Measurements from ENCODE around the gene ACSS3. TPM values are rescaled to one million over a fixed set of nuclear protein-coding genes. Genes with fewer than 3 reads are reported as not detected.

ACSS3 gene
- polyA plus RNA-seq, 1 of the 3 experiments (the other 2 are of a cell fraction): 0.02 TPM

- H3K4me3 ChIP-seq (ENCODE audit: low read depth in 2 of 2, low read length in 1 of 2): no peak overlapping the region
- H4K20me1 ChIP-seq (ENCODE audit: insufficient read depth): no peaks in the 10 kb centered on the region
- no peaks in the 10 kb centered on the region for H3K79me2 ChIP-seq (ENCODE audit: insufficient read depth)
- no peak for DNase-seq
- H3K27me3 ChIP-seq (ENCODE audit: insufficient read depth): no peaks in the 10 kb centered on the region
- no peaks in the 10 kb centered on the region for H3K4me1 ChIP-seq (ENCODE audit: control insufficient read depth in 1 of 2, insufficient read depth in 2 of 2, low read depth in 1 of 2, low read length in 1 of 2)
- no peak for TF ChIP-seq NRF1 (IDR thresholded peaks at IDR 0.05; ENCODE audit: low read depth, low read length)
- no peak for TF ChIP-seq FOXM1 (IDR thresholded peaks at IDR 0.05; ENCODE audit: low read depth)
- TF ChIP-seq USF1 (IDR thresholded peaks at IDR 0.05; ENCODE audit: borderline replicate concordance, low read depth): no peak
- TF ChIP-seq JUND (IDR thresholded peaks at IDR 0.05): no peak
- TF ChIP-seq MXI1 (IDR thresholded peaks at IDR 0.05; ENCODE audit: low read depth, low read length): no peak
- TF ChIP-seq MEF2A (IDR thresholded peaks at IDR 0.05; ENCODE audit: borderline replicate concordance, low read depth): no peak
- H2AFZ ChIP-seq (ENCODE audit: low read depth): no peak overlapping the region
- no peaks in the 10 kb centered on the region for H3K36me3 ChIP-seq (replicated peaks in 1 of 2; ENCODE audit: control insufficient read depth in 1 of 2, insufficient read depth in 2 of 2, low read length in 1 of 2)
- no peaks in the 10 kb centered on the region for H3K9me3 ChIP-seq
- no peak overlapping the region for H3K27ac ChIP-seq (ENCODE audit: low read depth in 2 of 2, low read length in 1 of 2)
- H3F3A ChIP-seq (replicated peaks; ENCODE audit: insufficient read depth): no peaks in the 10 kb centered on the region
- no peak overlapping the region for H3K4me2 ChIP-seq
- WGBS (ENCODE audit: low lambda C conversion rate): 11% methylated on average over 5 of the region's 5 CpGs
- H3K9me2 ChIP-seq: no peaks in the 10 kb centered on the region
- CTCF ChIA-PET: interaction anchor here (1.4 to 1.6 kb wide), 2 partner anchors 33 to 324 kb away, joined by 3 to 7 read pairs; no protein-coding TSS in a partner anchor
- POLR2A ChIA-PET: no interaction called here
- no peak overlapping the region for H3K9ac ChIP-seq
Observed at GRCh38 chr12:81161680-81162079, 83.8 kb downstream of the ACSS3 start.

- Histone ChIP-seq H3F3A (replicated peaks; ENCODE audit: insufficient read depth) (no peaks in the 10 kb centered on the region), H4K20me1 (ENCODE audit: insufficient read depth) (no peaks in the 10 kb centered on the region), H3K4me2 (no peak overlapping the region), H3K27ac (ENCODE audit: low read depth in 2 of 2, low read length in 1 of 2) (no peak overlapping the region), H3K27me3 (ENCODE audit: insufficient read depth) (no peaks in the 10 kb centered on the region), H3K9ac (no peak overlapping the region), H3K9me3 (no peaks in the 10 kb centered on the region), H2AFZ (ENCODE audit: low read depth) (no peak overlapping the region), H3K4me1 (ENCODE audit: control insufficient read depth in 1 of 2, insufficient read depth in 2 of 2, low read depth in 1 of 2, low read length in 1 of 2) (no peaks in the 10 kb centered on the region), H3K4me3 (ENCODE audit: low read depth in 2 of 2, low read length in 1 of 2) (no peak overlapping the region), H3K36me3 (replicated peaks in 1 of 2; ENCODE audit: control insufficient read depth in 1 of 2, insufficient read depth in 2 of 2, low read length in 1 of 2) (no peaks in the 10 kb centered on the region), H3K9me2 (no peaks in the 10 kb centered on the region), H3K79me2 (ENCODE audit: insufficient read depth) (no peaks in the 10 kb centered on the region)
- no peak for TF ChIP-seq MEF2A (IDR thresholded peaks at IDR 0.05; ENCODE audit: borderline replicate concordance, low read depth)
- TF ChIP-seq USF1 (IDR thresholded peaks at IDR 0.05; ENCODE audit: borderline replicate concordance, low read depth): no peak
- no peak for TF ChIP-seq NRF1 (IDR thresholded peaks at IDR 0.05; ENCODE audit: low read depth, low read length)
- TF ChIP-seq EZH2phosphoT487 (IDR thresholded peaks at IDR 0.05; ENCODE audit: borderline replicate concordance, low read depth): no peak
- no peak for TF ChIP-seq POLR2AphosphoS5 (IDR thresholded peaks at IDR 0.05; ENCODE audit: low read depth, low read length)
- TF ChIP-seq SIN3A (IDR thresholded peaks at IDR 0.05; ENCODE audit: borderline replicate concordance, low read depth, low read length): no peak
- no peak for TF ChIP-seq NFIC (IDR thresholded peaks at IDR 0.05; ENCODE audit: borderline replicate concordance)
- TF ChIP-seq, protein P1, sequence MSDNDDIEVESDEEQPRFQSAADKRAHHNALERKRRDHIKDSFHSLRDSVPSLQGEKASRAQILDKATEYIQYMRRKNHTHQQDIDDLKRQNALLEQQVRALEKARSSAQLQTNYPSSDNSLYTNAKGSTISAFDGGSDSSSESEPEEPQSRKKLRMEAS (IDR thresholded peaks at IDR 0.05; ENCODE audit: low read depth): no peak
- TF ChIP-seq SMC3 (IDR thresholded peaks at IDR 0.05; ENCODE audit: low read depth, low read length): no peak
- TF ChIP-seq TCF12 (IDR thresholded peaks at IDR 0.05): no peak
- TF ChIP-seq, protein P2, sequence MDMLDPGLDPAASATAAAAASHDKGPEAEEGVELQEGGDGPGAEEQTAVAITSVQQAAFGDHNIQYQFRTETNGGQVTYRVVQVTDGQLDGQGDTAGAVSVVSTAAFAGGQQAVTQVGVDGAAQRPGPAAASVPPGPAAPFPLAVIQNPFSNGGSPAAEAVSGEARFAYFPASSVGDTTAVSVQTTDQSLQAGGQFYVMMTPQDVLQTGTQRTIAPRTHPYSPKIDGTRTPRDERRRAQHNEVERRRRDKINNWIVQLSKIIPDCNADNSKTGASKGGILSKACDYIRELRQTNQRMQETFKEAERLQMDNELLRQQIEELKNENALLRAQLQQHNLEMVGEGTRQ (IDR thresholded peaks at IDR 0.05; ENCODE audit: borderline replicate concordance, low read depth, low read length): no peak
- TF ChIP-seq MXI1 (IDR thresholded peaks at IDR 0.05; ENCODE audit: low read depth, low read length): no peak
- no peak for DNase-seq
- ChIA-PET CTCF (interaction anchor here (1.4 kb wide), 1 partner anchor 325 kb away, joined by 3 read pairs; no protein-coding TSS in a partner anchor), POLR2A (no interaction called here)
- WGBS (ENCODE audit: low lambda C conversion rate): 0% methylated on average over 2 of the region's 4 CpGs
Observed at GRCh38 chr12:81162391-81163136, 84.7 kb downstream of the ACSS3 start.
